Heart left ventricle (tissue), 16 donors: ENCODE data around the gene CHD3. TPM values are rescaled to one million over a fixed set of nuclear protein-coding genes. Genes with fewer than 3 reads are reported as not detected.

Source experiments
- ATAC-seq, 4 donors: fragments of 200-7000 bp; cut with Tn5 transposase; one replicate each; pipeline ENCODE4 v1.9.1; 2020 to 2022; ENCODE audit warnings: moderate library complexity in 4 of 4, mild to moderate bottlenecking in 3 of 4, moderate number of reproducible peaks in 1 of 4
- DNase-seq, 5 donors: peaks; one replicate each; pipeline ENCODE4 v3.0.0-alpha.2; 2020
- H3K27ac ChIP-seq, 12 donors: fragments of 200-600 bp; sonication (generic) in 4 of 12; one replicate each; pipeline versions ENCODE4 v1.5.0 to v1.8.0; 2016 to 2022; ENCODE audit warnings: mild to moderate bottlenecking in 2 of 12
- H3K27me3 ChIP-seq, 9 donors: fragments of 200-600 bp; sonication (generic) in 2 of 9; one replicate each; pipeline versions ENCODE4 v1.5.1 to v1.8.0; 2016 to 2022; ENCODE audit warnings: mild to moderate bottlenecking in 3 of 9
- H3K36me3 ChIP-seq, 9 donors: fragments of 200-600 bp; sonication (generic) in 2 of 9; one replicate each; pipeline versions ENCODE4 v1.5.0 to v1.8.0; 2018 to 2022; ENCODE audit warnings: mild to moderate bottlenecking in 2 of 9
- H3K4me1 ChIP-seq, 12 donors: fragments of 200-600 bp; sonication (generic) in 4 of 12; one replicate each; pipeline versions ENCODE4 v1.5.0 to v1.8.0; 2016 to 2022; ENCODE audit warnings: mild to moderate bottlenecking in 3 of 12
- H3K4me3 ChIP-seq, 12 donors: fragments of 200-600 bp; sonication (generic) in 4 of 12; one replicate each; pipeline versions ENCODE4 v1.5.0 to v1.8.0; 2017 to 2022; ENCODE audit warnings: mild to moderate bottlenecking in 9 of 12, moderate library complexity in 4 of 12
- H3K9me3 ChIP-seq, 12 donors: fragments of 200-600 bp; sonication (generic) in 4 of 12; one replicate each; pipeline versions ENCODE4 v1.5.0 to v1.8.0; 2016 to 2022; ENCODE audit warnings: mild to moderate bottlenecking in 1 of 12
- POLR2A ChIP-seq, 2 donors: fragments of 450-650 bp; IDR thresholded peaks; one replicate each; pipeline ENCODE4 v1.6.1; 2017; ENCODE audit warnings: antibody characterized with exemption in 2 of 2, mild to moderate bottlenecking in 2 of 2, moderate library complexity in 2 of 2
- WGBS, 4 donors: extraction: QIAGEN DNeasy Blood & Tissue Kit in 2 of 4; methylation state at CpG; one replicate each; pipeline versions ENCODE4 v1.1.5 to v1.1.7; 2013 to 2018; 5-methylcytosine and 5-hydroxymethylcytosine counted together
- intact Hi-C, 10 donors: fragments of 100-400 bp; cut with DNase I; formaldehyde crosslinking; loops; one replicate each; pipeline versions ENCODE4 v1.11.1 to v1.14.2; 2022
- polyA plus RNA-seq, 2 donors: library from polyadenylated mRNA; stranded (reverse); fragments of 200-250 nt; gene quantifications; one replicate each; pipeline ENCODE4 v1.2.3, GENCODE V29; 2013
- total RNA-seq, 9 donors: library from RNA; depleted of rRNA in 2 of 9; stranded (reverse); fragments of >200 nt in 2 of 9; fragmentation: NEBNext Ultra II Directional in 3 of 9; extraction: Animal tissue kit (Norgen Biotek cat#: 25700) in 3 of 9; gene quantifications; one replicate each; pipeline versions ENCODE4 v1.1.0 to v1.2.4, GENCODE V29; 2016 to 2023
- TF ChIP-seq, protein P1 (sequence below), 12 donors: fragments of 200-600 bp; sonication (generic) in 4 of 12; IDR thresholded peaks; one replicate each; pipeline versions ENCODE4 v1.5.0 to v1.8.0; 2018 to 2022; ENCODE audit warnings: antibody characterized with exemption in 12 of 12, mild to moderate bottlenecking in 5 of 12
- donor health status: ischemic (EF 13 %, LVEDD 7.1; RV severe dilation, severe dysfunction).
- donor health status: healthy with polysubstance abuse.
- donor health status: DM: no; HTN: yes; CAD: no.
- donor health status: DM: no; HTN: no; CAD: no.
- donor health status: ischemic (EF 25% LVEDD 6.9; RV normal size, moderate dysfunction).
- donor health status: ischemic (EF 25% LVEDD 5.7; RV mildly dilated, moderate dysfunction).
- donor health status: healthy.
- donor health status: DM: yes; HTN: yes; CAD: no.
- donor health status: ischemic (EF 35%, LVEDD 5.7; RV mildly dilated, moderate dysfunction).
- donor health status: nonischemic (EF 11% LVEDD 7.7; RV severe dilation, severe dysfunction).
- donor health status: DM: yes; HTN: yes; CAD: no.
- donor health status: PGD.
- donor health status: ischemic (EF 29% LVEDD 5.4; RV normal size, mild dysfunction).
- donor health status: nonischemic (EF 23%, LVEDD 6.1; RV moderate dilation, normal function).

CHD3 gene
- total and polyA plus RNA-seq, 11 donors: 6.7 to 30.6 (median 14.3) TPM

GRCh38 chr17:7873051-7873450 is 15.5 kb upstream of the CHD3 start:
- Histone ChIP-seq H3K4me3 (no peak overlapping the region), H3K27me3 (no peaks in the 10 kb centered on the region), H3K27ac (no peak overlapping the region), H3K36me3 (peaks cover 0 to 26% (median 6%) of the 10 kb centered on the region in 9 donors), H3K4me1 (peaks cover 0 to 12% (median 0%) of the 10 kb centered on the region in 12 donors), H3K9me3 (no peaks in the 10 kb centered on the region)
- ATAC-seq (no peak), DNase-seq (no peak)
- WGBS, 4 donors: 71 to 79% (median 74%) methylated on average over 4 of the region's 4 CpGs
- TF ChIP-seq, protein P1, sequence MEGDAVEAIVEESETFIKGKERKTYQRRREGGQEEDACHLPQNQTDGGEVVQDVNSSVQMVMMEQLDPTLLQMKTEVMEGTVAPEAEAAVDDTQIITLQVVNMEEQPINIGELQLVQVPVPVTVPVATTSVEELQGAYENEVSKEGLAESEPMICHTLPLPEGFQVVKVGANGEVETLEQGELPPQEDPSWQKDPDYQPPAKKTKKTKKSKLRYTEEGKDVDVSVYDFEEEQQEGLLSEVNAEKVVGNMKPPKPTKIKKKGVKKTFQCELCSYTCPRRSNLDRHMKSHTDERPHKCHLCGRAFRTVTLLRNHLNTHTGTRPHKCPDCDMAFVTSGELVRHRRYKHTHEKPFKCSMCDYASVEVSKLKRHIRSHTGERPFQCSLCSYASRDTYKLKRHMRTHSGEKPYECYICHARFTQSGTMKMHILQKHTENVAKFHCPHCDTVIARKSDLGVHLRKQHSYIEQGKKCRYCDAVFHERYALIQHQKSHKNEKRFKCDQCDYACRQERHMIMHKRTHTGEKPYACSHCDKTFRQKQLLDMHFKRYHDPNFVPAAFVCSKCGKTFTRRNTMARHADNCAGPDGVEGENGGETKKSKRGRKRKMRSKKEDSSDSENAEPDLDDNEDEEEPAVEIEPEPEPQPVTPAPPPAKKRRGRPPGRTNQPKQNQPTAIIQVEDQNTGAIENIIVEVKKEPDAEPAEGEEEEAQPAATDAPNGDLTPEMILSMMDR (IDR thresholded peaks at IDR 0.05): no peak
- TF ChIP-seq POLR2A (IDR thresholded peaks at IDR 0.05): no peak
- intact Hi-C loops: no loop called here

GRCh38 chr17:7875804-7876370 is 12.7 kb upstream of the CHD3 start:
- peaks cover 0 to 49% (median 8%) of the 10 kb centered on the region in 9 donors for H3K36me3 ChIP-seq
- H3K27ac ChIP-seq: no peak overlapping the region
- intact Hi-C loops: no loop called here
- ATAC-seq: no peak
- H3K4me1 ChIP-seq: peaks cover 0 to 20% (median 0%) of the 10 kb centered on the region in 12 donors
- TF ChIP-seq, protein P1 (IDR thresholded peaks at IDR 0.05): no peak
- TF ChIP-seq POLR2A (IDR thresholded peaks at IDR 0.05): no peak
- no peak overlapping the region for H3K4me3 ChIP-seq
- DNase-seq: no peak
- 70 to 76% (median 73%) methylated on average over 2 of the region's 2 CpGs for WGBS, 4 donors
- H3K9me3 ChIP-seq: no peaks in the 10 kb centered on the region
- no peaks in the 10 kb centered on the region for H3K27me3 ChIP-seq

DNA sequence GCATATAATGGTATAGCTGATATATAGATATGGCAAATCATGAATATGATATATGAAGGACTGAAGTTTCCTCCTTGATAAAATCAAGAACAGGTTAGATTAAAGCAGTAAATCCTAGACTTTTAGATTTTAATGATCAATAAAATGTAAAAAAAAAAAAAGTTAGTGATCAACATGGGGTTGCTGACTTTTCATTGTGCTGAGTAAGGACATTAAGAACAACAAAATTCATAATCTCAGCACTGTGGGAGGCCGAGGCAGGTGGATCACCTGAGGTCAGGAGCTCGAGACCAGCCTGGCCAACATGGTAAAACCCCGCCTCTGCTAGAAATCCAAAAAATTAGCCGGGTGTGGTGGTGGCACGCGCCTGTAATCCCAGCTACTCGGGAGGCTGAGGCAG is 10.4 kb upstream of the CHD3 start:
- Histone ChIP-seq H3K9me3 (no peaks in the 10 kb centered on the region), H3K27me3 (no peaks in the 10 kb centered on the region), H3K27ac (no peak overlapping the region), H3K36me3 (peaks cover 0 to 59% (median 8%) of the 10 kb centered on the region in 9 donors), H3K4me1 (peaks cover 0 to 43% (median 0%) of the 10 kb centered on the region in 12 donors), H3K4me3 (no peak overlapping the region)
- DNase-seq (no peak), ATAC-seq (no peak)
- TF ChIP-seq, protein P1 (IDR thresholded peaks at IDR 0.05): no peak
- TF ChIP-seq POLR2A (IDR thresholded peaks at IDR 0.05): no peak
- 88 to 97% (median 95%) methylated on average over 7 of the region's 7 CpGs for WGBS, 4 donors
- intact Hi-C loops: no loop called here

DNA sequence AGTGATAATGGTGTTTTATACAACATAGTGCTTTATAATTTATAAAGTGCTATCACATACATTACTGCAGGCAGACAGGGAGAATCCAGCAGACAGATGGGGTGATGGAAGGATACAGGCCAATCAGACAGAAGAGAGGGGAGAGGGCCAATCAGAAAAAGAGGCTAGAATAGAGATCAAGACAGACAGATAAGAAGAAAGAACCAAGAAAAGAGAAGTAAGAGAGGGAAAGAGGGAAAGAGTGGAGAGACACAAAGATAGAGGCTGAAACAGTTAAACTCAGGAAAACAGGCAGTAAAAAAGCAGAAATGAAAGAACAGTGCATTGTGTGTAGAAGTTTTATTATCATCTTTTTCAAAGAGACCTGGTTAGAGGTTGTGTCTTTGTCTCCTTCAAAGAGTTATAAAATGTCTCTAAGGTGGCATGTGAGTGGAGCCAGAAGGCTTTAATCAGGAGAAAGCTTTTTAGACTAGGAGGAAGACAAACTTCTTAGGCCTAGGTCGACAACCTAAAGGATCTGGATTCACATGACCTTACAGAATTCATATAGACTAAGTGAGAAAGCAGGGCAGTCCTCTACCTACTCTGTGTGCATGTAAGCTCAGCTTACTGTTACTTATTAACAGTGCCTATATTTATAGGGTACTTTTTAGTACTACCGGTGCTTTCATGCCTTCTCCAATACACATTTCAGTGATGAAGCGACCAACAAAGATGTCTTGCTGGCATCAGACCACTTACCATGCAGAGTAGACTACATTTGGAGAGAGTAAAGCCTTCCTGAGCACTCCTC is 8.3 kb upstream of the CHD3 start:
- WGBS, 4 donors: 71 to 80% (median 77%) methylated on average over 3 of the region's 3 CpGs
- H3K4me1 ChIP-seq: peaks cover 0 to 50% (median 0%) of the 10 kb centered on the region in 12 donors
- intact Hi-C loops: no loop called here
- TF ChIP-seq, protein P1 (IDR thresholded peaks at IDR 0.05): no peak
- TF ChIP-seq POLR2A (IDR thresholded peaks at IDR 0.05): no peak
- ATAC-seq (no peak), DNase-seq (no peak)
- H3K27me3 ChIP-seq: no peaks in the 10 kb centered on the region
- no peaks in the 10 kb centered on the region for H3K9me3 ChIP-seq
- peak overlapping the region in 1 of 12 donors; percentile 44 for H3K27ac ChIP-seq
- H3K36me3 ChIP-seq: peaks cover 0 to 56% (median 6%) of the 10 kb centered on the region in 9 donors
- H3K4me3 ChIP-seq: no peak overlapping the region
